Glutamatergic neuron (in vitro differentiated cells): ENCODE measurements around the gene ZNF66. TPM values are rescaled to one million over a fixed set of nuclear protein-coding genes. Genes with fewer than 3 reads are reported as not detected.
"Not testable (repeated sequence)": the region's sequence is repeated elsewhere in the genome, so short reads cannot be mapped to it uniquely, and the experiment has no call there.

Experiments used
- DNase-seq: peaks from one replicate; pipeline ENCODE4 v3.0.0; 2022
- H3K27ac Mint-ChIP-seq: one replicate; pipeline ENCODE4 v1.8.0; 2020; ENCODE audit warnings: mild to moderate bottlenecking, mixed read lengths, inconsistent platforms; ENCODE audit not compliant: unreplicated experiment
- H3K27me3 Mint-ChIP-seq: one replicate; pipeline ENCODE4 v1.8.0; 2020; ENCODE audit warnings: mild to moderate bottlenecking, moderate library complexity, mixed read lengths, inconsistent platforms; ENCODE audit not compliant: unreplicated experiment
- H3K36me3 Mint-ChIP-seq: one replicate; pipeline ENCODE4 v1.8.0; 2020; ENCODE audit warnings: mild to moderate bottlenecking, mixed read lengths, inconsistent platforms; ENCODE audit not compliant: unreplicated experiment
- H3K4me1 Mint-ChIP-seq: one replicate; pipeline ENCODE4 v1.8.0; 2020; ENCODE audit warnings: mild to moderate bottlenecking, low read depth, mixed read lengths, inconsistent platforms; ENCODE audit not compliant: unreplicated experiment
- H3K4me3 Mint-ChIP-seq: one replicate; pipeline ENCODE4 v1.8.0; 2020; ENCODE audit warnings: mild to moderate bottlenecking, mixed read lengths, inconsistent platforms; ENCODE audit not compliant: unreplicated experiment
- H3K9me3 Mint-ChIP-seq: one replicate; pipeline ENCODE4 v1.8.0; 2020; ENCODE audit warnings: mild to moderate bottlenecking, moderate library complexity, mixed read lengths, inconsistent platforms; ENCODE audit not compliant: unreplicated experiment
- CTCF ChIP-seq: fragments of 200-600 bp; sonication (generic); IDR thresholded peaks from one replicate; pipeline ENCODE4 v1.5.0; 2021; ENCODE audit not compliant: partially characterized antibody, unreplicated experiment
- long read RNA-seq: library from polyadenylated mRNA; unstranded; transcript quantifications from one replicate; pipeline ENCODE4 v2.0.0, GENCODE V29; 2020; ENCODE audit not compliant: unreplicated experiment
- total RNA-seq: library from RNA; stranded (reverse); fragmentation: NEBNext Ultra II Directional; extraction: Animal tissue kit (Norgen Biotek cat#: 25700); gene quantifications from one replicate; pipeline ENCODE4 v1.2.1, GENCODE V29; 2021; ENCODE audit not compliant: unreplicated experiment

Gene ZNF66
- total RNA-seq: 20.0 TPM
- long read RNA-seq, partial matches to known transcripts: 1 of 8 reads
- long read RNA-seq, other reads (novel, unspliced or antisense): 4 of 8 reads

- Mint-ChIP-seq H3K4me1 (no peaks in the 10 kb centered on the region), H3K9me3 (peaks cover 6% of the 10 kb centered on the region), H3K36me3 (no peaks in the 10 kb centered on the region), H3K27ac (peak within 1 kb of the TSS; percentile 100), H3K4me3 (peak within 1 kb of the TSS; percentile 99), H3K27me3 (peaks cover 2% of the 10 kb centered on the region)
- TF ChIP-seq CTCF: no peak
- peak; percentile 95 for DNase-seq
These were observed at the start of gene ZNF66 for GRCh38 chr19:20776083-20777076. TSS of gene ZNF66 (plus strand) at chr19:20776304. CDS start at chr19:20776448, 144 bp downstream.

- not testable (repeated sequence) for H3K9me3 Mint-ChIP-seq, H3K27me3 Mint-ChIP-seq, H3K4me1 Mint-ChIP-seq, H3K4me3 Mint-ChIP-seq, H3K36me3 Mint-ChIP-seq, H3K27ac Mint-ChIP-seq, DNase-seq
These were observed 25.9 kb upstream of the ZNF66 start for GRCh38 chr19:20750169-20750568.

- DNase-seq, H3K4me3 Mint-ChIP-seq, H3K27ac Mint-ChIP-seq, H3K9me3 Mint-ChIP-seq, H3K4me1 Mint-ChIP-seq, H3K36me3 Mint-ChIP-seq, H3K27me3 Mint-ChIP-seq: not testable (repeated sequence)
These were observed 23.8 kb upstream of the ZNF66 start for GRCh38 chr19:20752291-20752690.

- not testable (repeated sequence) for H3K36me3 Mint-ChIP-seq
These were observed 6.8 kb upstream of the ZNF66 start for GRCh38 chr19:20769225-20769736.

DNA sequence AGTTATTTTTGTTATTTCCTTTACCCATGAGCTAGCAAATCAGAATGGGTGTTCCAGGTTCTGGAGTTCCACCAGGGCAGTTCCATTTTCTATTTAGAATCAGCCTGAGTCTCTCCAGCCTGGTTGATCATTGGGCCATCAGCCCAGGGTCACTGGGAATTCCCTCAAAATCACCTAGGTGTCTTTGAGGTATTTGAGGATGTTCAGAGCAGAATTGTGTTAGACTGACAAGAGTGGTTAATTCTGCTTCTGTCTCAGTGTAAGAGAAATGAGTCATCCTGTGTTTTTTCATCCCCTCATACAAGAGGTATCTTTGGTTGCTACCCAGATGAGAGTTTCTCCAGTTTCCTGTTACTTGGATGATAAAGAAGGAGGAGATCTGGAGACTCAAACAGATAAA, 11.7 kb downstream of the ZNF66 start:
- Mint-ChIP-seq H3K27ac (no peak overlapping the region), H3K4me3 (no peak overlapping the region), H3K4me1 (no peaks in the 10 kb centered on the region), H3K9me3 (no peaks in the 10 kb centered on the region), H3K27me3 (no peaks in the 10 kb centered on the region), H3K36me3 (no peaks in the 10 kb centered on the region)
- no peak for DNase-seq
- no peak for TF ChIP-seq CTCF

More at GRCh38 chr19:20769225-20769736, 6.8 kb upstream of the ZNF66 start:
- not testable (repeated sequence) for H3K9me3 Mint-ChIP-seq, DNase-seq, H3K4me3 Mint-ChIP-seq, H3K27me3 Mint-ChIP-seq, H3K27ac Mint-ChIP-seq, H3K4me1 Mint-ChIP-seq

DNA sequence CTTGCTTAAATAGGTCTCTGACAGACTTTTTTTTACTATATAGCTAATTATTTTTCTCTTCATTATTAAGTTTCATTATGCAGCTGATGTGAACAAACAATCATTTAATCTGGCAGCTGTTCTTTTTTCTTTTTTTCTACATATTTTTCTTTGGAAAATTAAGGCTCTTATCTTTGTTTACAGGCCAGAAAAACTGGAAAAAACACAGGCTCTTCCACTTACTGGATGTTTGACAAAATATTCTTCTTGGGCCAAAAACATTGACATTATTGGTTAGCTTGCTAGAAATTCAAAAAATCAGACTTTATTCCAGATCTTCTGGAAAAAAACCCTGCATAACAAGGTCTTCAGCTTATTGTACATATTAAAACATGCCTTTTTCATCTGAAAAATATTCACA, 15.7 kb downstream of the ZNF66 start:
- H3K4me3 Mint-ChIP-seq: no peak overlapping the region
- no peak for DNase-seq
- peaks cover 11% of the 10 kb centered on the region for H3K36me3 Mint-ChIP-seq
- no peak for TF ChIP-seq CTCF
- H3K9me3 Mint-ChIP-seq: no peaks in the 10 kb centered on the region
- H3K4me1 Mint-ChIP-seq: no peaks in the 10 kb centered on the region
- H3K27me3 Mint-ChIP-seq: no peaks in the 10 kb centered on the region
- H3K27ac Mint-ChIP-seq: no peak overlapping the region

DNA sequence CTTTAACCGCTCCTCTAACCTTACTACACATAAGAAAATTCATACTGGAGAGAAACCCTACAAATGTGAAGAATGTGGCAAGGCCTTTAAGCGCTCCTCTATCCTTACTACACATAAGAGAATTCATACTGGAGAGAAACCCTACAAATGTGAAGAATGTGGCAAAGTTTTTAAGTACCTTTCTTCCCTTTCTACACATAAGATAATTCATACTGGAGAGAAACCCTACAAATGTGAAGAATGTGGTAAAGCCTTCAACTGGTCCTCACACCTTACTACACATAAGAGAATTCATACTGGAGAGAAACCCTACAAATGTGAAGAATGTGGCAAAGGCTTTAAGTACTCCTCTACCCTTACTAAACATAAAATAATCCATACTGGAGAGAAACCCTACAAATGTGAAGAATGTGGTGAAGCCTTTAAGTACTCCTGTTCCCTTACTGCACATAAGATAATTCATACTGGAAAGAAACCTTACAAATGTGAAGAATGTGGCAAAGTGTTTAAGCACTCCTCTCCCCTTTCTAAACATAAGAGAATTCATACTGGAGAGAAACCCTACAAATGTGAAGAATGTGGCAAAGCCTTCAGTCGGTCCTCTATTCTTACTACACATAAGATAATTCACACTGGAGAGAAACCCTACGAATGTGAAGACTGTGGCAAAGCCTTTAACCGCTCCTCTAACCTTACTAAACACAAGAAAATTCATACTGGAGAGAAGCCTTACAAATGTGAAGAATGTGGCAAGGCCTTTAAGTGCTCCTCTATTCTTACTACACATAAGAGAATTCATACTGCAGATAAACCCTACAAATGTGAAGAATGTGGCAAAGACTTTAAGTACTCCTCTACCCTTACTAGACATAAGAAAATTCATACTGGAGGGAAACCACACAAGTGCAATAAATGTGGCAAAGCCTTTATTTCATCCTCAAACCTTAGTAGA, 30.5 kb downstream of the ZNF66 start:
- not testable (repeated sequence) for H3K27ac Mint-ChIP-seq, H3K4me3 Mint-ChIP-seq, H3K4me1 Mint-ChIP-seq, DNase-seq
- Mint-ChIP-seq H3K36me3 (peaks cover 70% of the 10 kb centered on the region), H3K9me3 (peaks cover 57% of the 10 kb centered on the region), H3K27me3 (peaks cover 14% of the 10 kb centered on the region)
